ENCODE data around the gene CPA1.

CPA1 gene

DNA sequence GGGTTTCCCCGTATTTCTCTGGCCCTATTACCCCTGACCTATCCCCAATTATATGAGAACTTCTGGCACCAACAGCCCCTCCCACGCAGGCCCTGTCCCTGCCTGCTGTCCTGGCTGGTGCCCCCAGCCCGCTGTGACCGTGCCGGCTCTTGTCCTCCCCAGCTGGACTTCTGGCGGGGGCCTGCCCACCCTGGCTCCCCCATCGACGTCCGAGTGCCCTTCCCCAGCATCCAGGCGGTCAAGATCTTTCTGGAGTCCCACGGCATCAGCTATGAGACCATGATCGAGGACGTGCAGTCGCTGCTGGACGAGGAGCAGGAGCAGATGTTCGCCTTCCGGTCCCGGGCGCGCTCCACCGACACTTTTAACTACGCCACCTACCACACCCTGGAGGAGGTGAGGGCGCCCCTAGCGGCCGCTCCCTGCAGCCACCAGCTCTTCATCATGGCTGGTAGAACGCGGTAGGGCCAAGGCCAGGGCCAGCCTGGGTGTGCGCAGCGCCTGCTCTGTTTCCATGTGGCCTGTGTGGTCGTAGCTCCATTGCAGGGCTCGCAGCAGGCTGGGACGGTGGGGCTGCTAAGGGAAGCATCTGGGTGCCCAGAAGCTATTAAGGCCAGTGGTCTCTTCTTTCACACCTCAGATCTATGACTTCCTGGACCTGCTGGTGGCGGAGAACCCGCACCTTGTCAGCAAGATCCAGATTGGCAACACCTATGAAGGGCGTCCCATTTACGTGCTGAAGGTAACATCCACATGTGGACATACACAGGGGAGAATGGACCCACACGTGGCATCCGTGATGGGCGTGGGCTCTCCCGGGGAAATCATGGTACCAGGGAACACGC, 1.4 kb downstream of the CPA1 start:
- no peak for TF ChIP-seq CTCF (IDR thresholded peaks at IDR 0.05; ENCODE audit: control insufficient read depth, insufficient read depth, low read depth, low read length, missing control alignments)
- no peak overlapping the region for H3K4me3 ChIP-seq (ENCODE audit: control insufficient read depth, low read depth, low read length)
- DNase-seq (ENCODE audit: low read depth): no peak

GRCh38 chr7:130383187-130383980, 3.1 kb downstream of the CPA1 start:
- H3K4me3 ChIP-seq (ENCODE audit: control insufficient read depth, low read depth, low read length): no peak overlapping the region
- no peak for DNase-seq (ENCODE audit: low read depth)
- TF ChIP-seq CTCF (IDR thresholded peaks at IDR 0.05; ENCODE audit: control insufficient read depth, insufficient read depth, low read depth, low read length, missing control alignments): no peak

GRCh38 chr7:130384371-130384801, 4.1 kb downstream of the CPA1 start:
- no peak for DNase-seq (ENCODE audit: low read depth)
- H3K4me3 ChIP-seq (ENCODE audit: control insufficient read depth, low read depth, low read length): no peak overlapping the region
- TF ChIP-seq CTCF (IDR thresholded peaks at IDR 0.05; ENCODE audit: control insufficient read depth, insufficient read depth, low read depth, low read length, missing control alignments): no peak

DNA sequence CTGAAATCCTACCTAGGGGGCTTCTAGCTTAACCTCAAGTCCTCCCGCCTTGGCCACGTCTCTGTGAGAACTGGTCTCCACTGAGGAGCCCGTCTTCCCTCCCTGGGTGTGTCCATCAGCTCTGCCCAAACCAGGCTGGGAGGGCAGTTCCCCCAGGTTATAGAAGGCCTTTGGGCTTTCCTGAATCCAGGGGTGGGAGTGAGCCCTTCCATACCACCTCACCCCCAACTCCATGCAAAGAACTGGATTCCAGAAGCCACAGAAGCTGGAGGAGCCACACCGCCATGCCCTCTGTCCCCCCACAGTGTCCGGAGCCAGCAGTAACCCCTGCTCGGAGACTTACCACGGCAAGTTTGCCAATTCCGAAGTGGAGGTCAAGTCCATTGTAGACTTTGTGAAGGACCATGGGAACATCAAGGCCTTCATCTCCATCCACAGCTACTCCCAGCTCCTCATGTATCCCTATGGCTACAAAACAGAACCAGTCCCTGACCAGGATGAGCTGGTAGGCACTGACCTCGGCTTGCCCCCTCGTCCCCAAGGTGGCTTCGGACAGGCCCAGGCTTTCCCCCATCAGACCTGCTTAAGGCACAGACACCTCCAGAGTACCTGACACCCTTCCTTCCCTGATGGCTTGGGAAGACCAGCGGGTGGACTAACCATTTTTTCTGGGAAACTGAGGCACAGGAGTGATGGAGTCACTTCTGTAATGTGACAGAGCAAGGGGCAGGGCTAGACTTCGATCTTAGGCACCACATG, 4.7 kb downstream of the CPA1 start:
- H3K4me3 ChIP-seq (ENCODE audit: control insufficient read depth, low read depth, low read length): no peak overlapping the region
- no peak for TF ChIP-seq CTCF (IDR thresholded peaks at IDR 0.05; ENCODE audit: control insufficient read depth, insufficient read depth, low read depth, low read length, missing control alignments)
- DNase-seq (ENCODE audit: low read depth): no peak

DNA sequence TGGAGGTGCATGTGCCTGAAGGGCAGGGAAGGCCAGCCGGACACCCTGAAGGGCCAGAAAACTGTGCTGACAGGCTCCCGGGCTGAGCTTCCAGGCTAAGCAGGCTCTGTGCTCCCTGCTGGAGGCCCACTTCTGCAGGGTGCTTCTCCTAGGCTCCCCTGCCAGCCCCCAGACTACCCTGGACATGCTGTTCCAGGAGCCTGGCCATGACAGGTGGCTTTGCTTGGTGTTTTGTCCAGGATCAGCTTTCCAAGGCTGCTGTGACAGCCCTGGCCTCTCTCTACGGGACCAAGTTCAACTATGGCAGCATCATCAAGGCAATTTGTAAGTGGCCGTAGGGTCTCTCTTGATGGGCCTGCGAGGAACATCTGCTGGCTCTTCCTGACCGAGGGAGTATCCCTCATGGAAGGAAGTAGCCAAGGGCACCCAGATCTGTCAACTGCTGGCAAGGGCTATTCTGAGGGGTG, 5.3 kb downstream of the CPA1 start:
- DNase-seq (ENCODE audit: low read depth): no peak
- no peak for TF ChIP-seq CTCF (IDR thresholded peaks at IDR 0.05; ENCODE audit: control insufficient read depth, insufficient read depth, low read depth, low read length, missing control alignments)
- H3K4me3 ChIP-seq (ENCODE audit: control insufficient read depth, low read depth, low read length): no peak overlapping the region

- DNase-seq (ENCODE audit: low read depth): no peak
- H3K4me3 ChIP-seq (ENCODE audit: control insufficient read depth, low read depth, low read length): no peak overlapping the region
- TF ChIP-seq CTCF (IDR thresholded peaks at IDR 0.05; ENCODE audit: control insufficient read depth, insufficient read depth, low read depth, low read length, missing control alignments): no peak
Observed at GRCh38 chr7:130386876-130387275, 6.6 kb downstream of the CPA1 start.

Measured in AG09309 (cell line).